HepG2 (cell line): ENCODE results near the gene TMEM132D.

Experiments used
- ARID3A ChIP-seq: IDR thresholded peaks from 2 replicates; pipeline ENCODE4 v1.6.1; 2012; ENCODE audit warnings: low read depth, low read length, improper control_type of control experiment
- CEBPB ChIP-seq: IDR thresholded peaks from 2 replicates; pipeline ENCODE4 v1.6.1; 2011; ENCODE audit warnings: low read depth, low read length, improper control_type of control experiment, borderline replicate concordance
- CTCF ChIP-seq: sonication (generic); formaldehyde crosslinking; IDR thresholded peaks from 2 replicates; pipeline ENCODE4 v1.5.0; 2020; ENCODE audit warnings: mild to moderate bottlenecking, missing genetic modification reagents, moderate library complexity
- DNMT3B ChIP-seq: conservative IDR thresholded peaks from 2 replicates; pipeline ENCODE4 v1.6.1; 2016; ENCODE audit warnings: missing biosample characterization, control low read depth
- KLF13 ChIP-seq: sonication (generic); formaldehyde crosslinking; IDR thresholded peaks from 2 replicates; pipeline ENCODE4 v1.4.0; 2020; ENCODE audit warnings: mild to moderate bottlenecking, missing genetic modification reagents
- MAX ChIP-seq: IDR thresholded peaks from 2 replicates; pipeline ENCODE4 v1.6.1; 2012; ENCODE audit warnings: inconsistent platforms
- MIER2 ChIP-seq: IDR thresholded peaks from 2 replicates; pipeline ENCODE4 v1.6.1; 2016; ENCODE audit warnings: missing biosample characterization, missing genetic modification reagents
- PATZ1 ChIP-seq: sonication (generic); formaldehyde crosslinking; IDR thresholded peaks from 2 replicates; pipeline ENCODE4 v1.4.0; 2020; ENCODE audit warnings: missing genetic modification reagents
- RELA ChIP-seq: sonication (generic); formaldehyde crosslinking; IDR thresholded peaks from 2 replicates; pipeline ENCODE4 v1.4.0; 2020; ENCODE audit warnings: missing genetic modification reagents
- SP1 ChIP-seq, 2 experiments: fragments of 450-650 bp in 1 of 2; sonication (generic) in 1 of 2; formaldehyde crosslinking in 1 of 2; IDR thresholded peaks; 2 replicates each; pipeline versions ENCODE4 v1.4.0 to v1.6.1; 2016 to 2020; ENCODE audit warnings: missing genetic modification reagents in 1 of 2
- TBX3 ChIP-seq: fragments of 450-650 bp; IDR thresholded peaks from 2 replicates; pipeline ENCODE4 v1.6.1; 2017; ENCODE audit warnings: antibody characterized with exemption, mild to moderate bottlenecking, inconsistent platforms, borderline replicate concordance
- TOE1 ChIP-seq: sonication (generic); formaldehyde crosslinking; IDR thresholded peaks from 2 replicates; pipeline ENCODE4 v1.4.0; 2020; ENCODE audit warnings: mild to moderate bottlenecking, missing genetic modification reagents
- ZNF747 ChIP-seq: sonication (generic); formaldehyde crosslinking; IDR thresholded peaks from 2 replicates; pipeline ENCODE4 v1.8.1; 2023; ENCODE audit warnings: missing genetic modification reagents, mild to moderate bottlenecking, borderline replicate concordance

- TF ChIP-seq MIER2, result no peak
- TF ChIP-seq MAX, result no peak
- TF ChIP-seq CEBPB, result no peak
- TF ChIP-seq TOE1 (CRISPR knock-in tag), result no peak
- no peak for TF ChIP-seq TBX3
- no peak for TF ChIP-seq DNMT3B (CRISPR knock-in tag)
- no peak for TF ChIP-seq PATZ1 (CRISPR knock-in tag)
- no peak for TF ChIP-seq RELA (CRISPR knock-in tag)
- no peak for TF ChIP-seq KLF13 (CRISPR knock-in tag)
- no peak for TF ChIP-seq ZNF747 (CRISPR knock-in tag)
- no peak for TF ChIP-seq ARID3A
- no peak for TF ChIP-seq CTCF
- no peak for TF ChIP-seq SP1 (IDR thresholded peaks at IDR 0.05)
- no peak for TF ChIP-seq SP1 (CRISPR knock-in tag; IDR thresholded peaks at IDR 0.05)
These were observed 380.2 kb downstream of the TMEM132D start for GRCh38 chr12:129523621-129524020.
